Body of pancreas (tissue), 4 donors: ENCODE results near the gene CCNB2. TPM values are rescaled to one million over a fixed set of nuclear protein-coding genes. Genes with fewer than 3 reads are reported as not detected.

Experiments
- ATAC-seq: fragments of 150-250 bp; one replicate; pipeline ENCODE4 v1.9.1; 2016
- DNase-seq, 4 donors: peaks; one replicate each; pipeline ENCODE4 v3.0.0-alpha.2; 2019
- H3K27ac ChIP-seq, 4 donors: fragments of 200-600 bp; sonication (generic); 1 replicate in 3 of 4; 2 replicates in 1 of 4; pipeline versions ENCODE4 v1.5.1 to v1.6.1; 2016 to 2019; ENCODE audit warnings: mild to moderate bottlenecking in 1 of 4, mixed read lengths in 1 of 4, moderate library complexity in 1 of 4
- H3K27me3 ChIP-seq, 2 donors: fragments of 200-600 bp; sonication (generic); one replicate each; pipeline ENCODE4 v1.6.0; 2016; ENCODE audit warnings: mild to moderate bottlenecking in 1 of 2
- H3K36me3 ChIP-seq, 2 donors: fragments of 200-600 bp; sonication (generic); replicated peaks in 1 of 2; 2 replicates each; pipeline ENCODE4 v1.5.1; 2016; ENCODE audit warnings: low read depth in 2 of 2; ENCODE audit not compliant: insufficient read depth in 1 of 2
- H3K4me1 ChIP-seq: fragments of 200-600 bp; sonication (generic); one replicate; pipeline ENCODE4 v1.6.0; 2016
- H3K4me3 ChIP-seq, 2 donors: fragments of 200-600 bp; sonication (generic); 1 replicate in 1 of 2; 2 replicates in 1 of 2; pipeline ENCODE4 v1.5.1; 2016 to 2019
- H3K9me3 ChIP-seq, 3 donors: fragments of 200-600 bp; sonication (generic); 1 replicate in 2 of 3; 2 replicates in 1 of 3; pipeline ENCODE4 v1.5.1; 2016
- CTCF ChIP-seq, 7 experiments: fragments of 450-650 bp in 4 of 7; fragments of 200-600 bp in 3 of 7; sonication (generic) in 3 of 7; IDR thresholded peaks; one replicate each; pipeline ENCODE4 v1.5.1; 2016 to 2019; ENCODE audit warnings: antibody characterized with exemption in 7 of 7
- POLR2A ChIP-seq, 3 donors: fragments of 450-650 bp; IDR thresholded peaks; one replicate each; pipeline ENCODE4 v1.6.1; 2016; ENCODE audit warnings: antibody characterized with exemption in 3 of 3, mild to moderate bottlenecking in 2 of 3
- WGBS, 2 donors: methylation state at CpG; one replicate each; pipeline ENCODE4 v1.1.5; 2017; 5-methylcytosine and 5-hydroxymethylcytosine counted together
- intact Hi-C: fragments of 100-400 bp; cut with DNase I; formaldehyde crosslinking; loops from one replicate; pipeline ENCODE4 v1.15.1; 2023
- total RNA-seq, 2 donors: library from RNA; depleted of rRNA; stranded (reverse); fragments of >200 nt; gene quantifications; one replicate each; pipeline ENCODE4 v1.1.0, GENCODE V29; 2016

CCNB2 gene
- total RNA-seq, 2 donors from 2014 or later: 0.26 TPM; not detected in 1

GRCh38 chr15:59069430-59069829, 35.5 kb upstream of the CCNB2 start:
- Histone ChIP-seq H3K9me3 (no peaks in the 10 kb centered on the region), H3K36me3 (peaks cover 0 to 13% of the 10 kb centered on the region in 2 donors), H3K4me1 (no peaks in the 10 kb centered on the region), H3K4me3 (no peak overlapping the region), H3K27ac (no peak overlapping the region), H3K27me3 (no peaks in the 10 kb centered on the region)
- ATAC-seq: no peak
- 22 to 27% methylated on average over 1 of the region's 1 CpG for WGBS, 2 donors
- DNase-seq: no peak
- TF ChIP-seq POLR2A (IDR thresholded peaks at IDR 0.05) (no peak), CTCF (IDR thresholded peaks at IDR 0.05) (no peak)
- intact Hi-C loops: no loop called here

GRCh38 chr15:59074607-59075006, 30.3 kb upstream of the CCNB2 start:
- TF ChIP-seq CTCF (IDR thresholded peaks at IDR 0.05) (no peak), POLR2A (IDR thresholded peaks at IDR 0.05) (no peak)
- Histone ChIP-seq H3K36me3 (no peaks in the 10 kb centered on the region), H3K9me3 (no peaks in the 10 kb centered on the region), H3K27me3 (no peaks in the 10 kb centered on the region), H3K4me3 (no peak overlapping the region), H3K27ac (no peak overlapping the region), H3K4me1 (no peaks in the 10 kb centered on the region)
- ATAC-seq: no peak
- no peak for DNase-seq
- intact Hi-C loops: no loop called here
- 96 to 100% methylated on average over 1 of the region's 1 CpG for WGBS, 2 donors

GRCh38 chr15:59087731-59088130, 17.2 kb upstream of the CCNB2 start:
- Histone ChIP-seq H3K4me3 (no peak overlapping the region), H3K27ac (no peak overlapping the region), H3K27me3 (no peaks in the 10 kb centered on the region), H3K4me1 (no peaks in the 10 kb centered on the region), H3K9me3 (no peaks in the 10 kb centered on the region), H3K36me3 (peaks cover 4 to 13% of the 10 kb centered on the region in 2 donors)
- WGBS, 2 donors: 100% methylated on average over 2 of the region's 2 CpGs
- DNase-seq (no peak), ATAC-seq (no peak)
- intact Hi-C loops: no loop called here
- no peak for TF ChIP-seq CTCF (IDR thresholded peaks at IDR 0.05)
- TF ChIP-seq POLR2A (IDR thresholded peaks at IDR 0.05): no peak

GRCh38 chr15:59094077-59094476, 10.9 kb upstream of the CCNB2 start:
- Histone ChIP-seq H3K27me3 (no peaks in the 10 kb centered on the region), H3K27ac (no peak overlapping the region), H3K9me3 (no peaks in the 10 kb centered on the region), H3K4me1 (no peaks in the 10 kb centered on the region), H3K36me3 (peaks cover 4 to 23% of the 10 kb centered on the region in 2 donors), H3K4me3 (no peak overlapping the region)
- no peak for ATAC-seq
- 37 to 42% methylated on average over 1 of the region's 1 CpG for WGBS, 2 donors
- intact Hi-C loops: no loop called here
- no peak for DNase-seq
- TF ChIP-seq POLR2A (IDR thresholded peaks at IDR 0.05): no peak
- TF ChIP-seq CTCF (IDR thresholded peaks at IDR 0.05): no peak

GRCh38 chr15:59096429-59096828, 8.5 kb upstream of the CCNB2 start:
- Histone ChIP-seq H3K36me3 (peaks cover 0 to 17% of the 10 kb centered on the region in 2 donors), H3K4me3 (no peak overlapping the region), H3K27ac (no peak overlapping the region), H3K4me1 (no peaks in the 10 kb centered on the region), H3K27me3 (no peaks in the 10 kb centered on the region), H3K9me3 (no peaks in the 10 kb centered on the region)
- TF ChIP-seq CTCF (IDR thresholded peaks at IDR 0.05) (no peak), POLR2A (IDR thresholded peaks at IDR 0.05) (no peak)
- ATAC-seq: no peak
- 78 to 83% methylated on average over 3 of the region's 3 CpGs for WGBS, 2 donors
- intact Hi-C loops: no loop called here
- no peak for DNase-seq
